ENCODE data around the gene RMDN2. TPM values are rescaled to one million over a fixed set of nuclear protein-coding genes. Genes with fewer than 3 reads are reported as not detected.

Gene RMDN2
- total RNA-seq, 1 donor from 2014 or later, result 5.1 TPM

GRCh38 chr2:38057651-38058410, 132.7 kb downstream of the RMDN2 start:
- Histone ChIP-seq H3K27ac (ENCODE audit: low read depth, low read length) (no peak overlapping the region), H3K4me1 (ENCODE audit: insufficient read depth, low read length) (no peaks in the 10 kb centered on the region), H3K36me3 (ENCODE audit: insufficient read depth, low read length) (no peaks in the 10 kb centered on the region), H3K79me2 (ENCODE audit: insufficient read depth, low read length) (no peaks in the 10 kb centered on the region), H3K4me2 (ENCODE audit: low read length) (no peak overlapping the region), H3K9me3 (ENCODE audit: insufficient read depth, low read depth, low read length) (no peaks in the 10 kb centered on the region), H3K9ac (ENCODE audit: low read length) (no peak overlapping the region), H4K20me1 (ENCODE audit: insufficient read depth, low read length) (no peaks in the 10 kb centered on the region), H3K27me3 (ENCODE audit: insufficient read depth, low read length) (no peaks in the 10 kb centered on the region), H2AFZ (ENCODE audit: low read depth, low read length) (no peak overlapping the region), H3K4me3 (ENCODE audit: insufficient read depth, low read depth, low read length) (no peak overlapping the region)
- no peaks in the 10 kb centered on the region for H3K9me3 Mint-ChIP-seq (ENCODE audit: unreplicated experiment)
- peaks cover 13% of the 10 kb centered on the region for H3K4me1 Mint-ChIP-seq (ENCODE audit: low read depth, unreplicated experiment)
- H3K27ac Mint-ChIP-seq (ENCODE audit: unreplicated experiment), result peak overlapping the region; percentile 54
- no peak for DNase-seq (ENCODE audit: low read depth)
- H3K36me3 Mint-ChIP-seq (ENCODE audit: low read depth, unreplicated experiment), result no peaks in the 10 kb centered on the region
- no peak for FAIRE-seq
- TF ChIP-seq CTCF (IDR thresholded peaks at IDR 0.05; ENCODE audit: insufficient read depth, low read depth, low read length) (no peak), EZH2 (IDR thresholded peaks at IDR 0.05; ENCODE audit: insufficient read depth, low read length) (no peak)
- H3K4me3 Mint-ChIP-seq (ENCODE audit: unreplicated experiment), result no peak overlapping the region
- H3K27me3 Mint-ChIP-seq (ENCODE audit: low read depth, unreplicated experiment), result peaks cover 3% of the 10 kb centered on the region

GRCh38 chr2:38060236-38061018, 135.3 kb downstream of the RMDN2 start:
- H2AFZ ChIP-seq (ENCODE audit: low read depth, low read length), result no peak overlapping the region
- H3K9me3 Mint-ChIP-seq (ENCODE audit: unreplicated experiment), result no peaks in the 10 kb centered on the region
- peaks cover 13% of the 10 kb centered on the region for H3K4me1 Mint-ChIP-seq (ENCODE audit: low read depth, unreplicated experiment)

More at GRCh38 chr2:38060236-38061018, 135.3 kb downstream of the RMDN2 start:
- H3K36me3 Mint-ChIP-seq (ENCODE audit: low read depth, unreplicated experiment), result no peaks in the 10 kb centered on the region
- Histone ChIP-seq H4K20me1 (ENCODE audit: insufficient read depth, low read length) (no peaks in the 10 kb centered on the region), H3K27me3 (ENCODE audit: insufficient read depth, low read length) (no peaks in the 10 kb centered on the region), H3K27ac (ENCODE audit: low read depth, low read length) (no peak overlapping the region), H3K4me2 (ENCODE audit: low read length) (no peak overlapping the region), H3K9ac (ENCODE audit: low read length) (no peak overlapping the region), H3K36me3 (ENCODE audit: insufficient read depth, low read length) (no peaks in the 10 kb centered on the region), H3K4me3 (ENCODE audit: insufficient read depth, low read depth, low read length) (no peak overlapping the region), H3K79me2 (ENCODE audit: insufficient read depth, low read length) (no peaks in the 10 kb centered on the region), H3K9me3 (ENCODE audit: insufficient read depth, low read depth, low read length) (no peaks in the 10 kb centered on the region), H3K4me1 (ENCODE audit: insufficient read depth, low read length) (no peaks in the 10 kb centered on the region)
- no peaks in the 10 kb centered on the region for H3K27me3 Mint-ChIP-seq (ENCODE audit: low read depth, unreplicated experiment)
- FAIRE-seq (no peak), DNase-seq (ENCODE audit: low read depth) (no peak)
- no peak overlapping the region for H3K4me3 Mint-ChIP-seq (ENCODE audit: unreplicated experiment)
- no peak overlapping the region for H3K27ac Mint-ChIP-seq (ENCODE audit: unreplicated experiment)
- TF ChIP-seq EZH2 (IDR thresholded peaks at IDR 0.05; ENCODE audit: insufficient read depth, low read length) (no peak), CTCF (IDR thresholded peaks at IDR 0.05; ENCODE audit: insufficient read depth, low read depth, low read length) (no peak)

All from astrocyte (in vitro differentiated cells and primary cell).